Measurements from ENCODE around the gene EIF4A3. TPM values are rescaled to one million over a fixed set of nuclear protein-coding genes. Genes with fewer than 3 reads are reported as not detected.

The EIF4A3 gene
- total RNA-seq, 1 donor from 2014 or later = 76.6 TPM

GRCh38 chr17:80151333-80151732, 4.4 kb upstream of the EIF4A3 start:
- H3K27ac Mint-ChIP-seq (ENCODE audit: unreplicated experiment) = no peak overlapping the region
- no peaks in the 10 kb centered on the region for H3K9me3 Mint-ChIP-seq (ENCODE audit: unreplicated experiment)
- H3K4me1 Mint-ChIP-seq (ENCODE audit: unreplicated experiment) = peaks cover 6% of the 10 kb centered on the region
- DNase-seq (ENCODE audit: low spot score) = no peak
- no peak overlapping the region for H3K4me3 Mint-ChIP-seq (ENCODE audit: unreplicated experiment)
- H3K27me3 Mint-ChIP-seq (ENCODE audit: unreplicated experiment) = peaks cover 3% of the 10 kb centered on the region
- H3K36me3 Mint-ChIP-seq (ENCODE audit: low read depth, unreplicated experiment) = peaks cover 22% of the 10 kb centered on the region
- TF ChIP-seq CTCF (IDR thresholded peaks at IDR 0.05; ENCODE audit: unreplicated experiment) = no peak

- H3K9me3 Mint-ChIP-seq (ENCODE audit: unreplicated experiment) = no peaks in the 10 kb centered on the region
- no peak for TF ChIP-seq CTCF (IDR thresholded peaks at IDR 0.05; ENCODE audit: unreplicated experiment)
Observed at GRCh38 chr17:80146121-80147034, 550 bp downstream of the EIF4A3 start.

GRCh38 chr17:80145076-80146075, 1.6 kb downstream of the EIF4A3 start:
- peak overlapping the region; percentile 76 for H3K27ac Mint-ChIP-seq (ENCODE audit: unreplicated experiment)
- H3K27me3 Mint-ChIP-seq (ENCODE audit: unreplicated experiment) = peaks cover 4% of the 10 kb centered on the region
- TF ChIP-seq CTCF (IDR thresholded peaks at IDR 0.05; ENCODE audit: unreplicated experiment) = no peak
- peak overlapping the region; percentile 95 for H3K4me3 Mint-ChIP-seq (ENCODE audit: unreplicated experiment)
- no peaks in the 10 kb centered on the region for H3K9me3 Mint-ChIP-seq (ENCODE audit: unreplicated experiment)
- peaks cover 12% of the 10 kb centered on the region for H3K36me3 Mint-ChIP-seq (ENCODE audit: low read depth, unreplicated experiment)
- DNase-seq (ENCODE audit: low spot score) = no peak
- H3K4me1 Mint-ChIP-seq (ENCODE audit: unreplicated experiment) = peaks cover 20% of the 10 kb centered on the region

More at GRCh38 chr17:80146121-80147034, 550 bp downstream of the EIF4A3 start:
- peaks cover 20% of the 10 kb centered on the region for H3K4me1 Mint-ChIP-seq (ENCODE audit: unreplicated experiment)
- H3K27me3 Mint-ChIP-seq (ENCODE audit: unreplicated experiment) = peaks cover 7% of the 10 kb centered on the region
- DNase-seq (ENCODE audit: low spot score) = peak; percentile 14
- H3K4me3 Mint-ChIP-seq (ENCODE audit: unreplicated experiment) = peak overlapping the region; percentile 97
- peaks cover 15% of the 10 kb centered on the region for H3K36me3 Mint-ChIP-seq (ENCODE audit: low read depth, unreplicated experiment)
- H3K27ac Mint-ChIP-seq (ENCODE audit: unreplicated experiment) = peak overlapping the region; percentile 76

- Mint-ChIP-seq H3K4me3 (ENCODE audit: unreplicated experiment) (no peak overlapping the region), H3K27ac (ENCODE audit: unreplicated experiment) (no peak overlapping the region), H3K4me1 (ENCODE audit: unreplicated experiment) (peaks cover 14% of the 10 kb centered on the region), H3K27me3 (ENCODE audit: unreplicated experiment) (peaks cover 5% of the 10 kb centered on the region), H3K36me3 (ENCODE audit: low read depth, unreplicated experiment) (peaks cover 28% of the 10 kb centered on the region), H3K9me3 (ENCODE audit: unreplicated experiment) (no peaks in the 10 kb centered on the region)
- DNase-seq (ENCODE audit: low spot score) = no peak
- no peak for TF ChIP-seq CTCF (IDR thresholded peaks at IDR 0.05; ENCODE audit: unreplicated experiment)
Observed at GRCh38 chr17:80142929-80143328, 4.0 kb downstream of the EIF4A3 start.
